Measurements from ENCODE around the gene HS3ST5.

DNA sequence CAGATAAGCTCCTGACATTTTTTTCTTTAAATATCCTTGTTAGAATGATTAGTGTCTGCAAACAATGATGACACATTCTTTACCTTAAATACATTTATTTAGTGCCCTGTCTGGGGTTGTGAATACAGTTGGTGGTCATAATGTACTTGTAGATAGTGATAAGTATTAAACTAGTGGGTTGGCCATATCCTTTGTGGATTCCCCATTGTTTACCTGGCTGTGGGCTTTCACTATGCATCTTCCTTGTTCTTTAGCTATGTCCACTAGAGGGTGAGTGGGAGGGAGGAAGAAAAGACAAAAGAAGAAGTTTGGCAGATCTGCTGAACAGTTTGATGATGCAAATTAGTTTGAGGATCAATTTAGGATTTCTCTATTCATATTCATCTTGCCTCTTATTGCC is 15.7 kb downstream of the HS3ST5 start:
- no peak for TF ChIP-seq CTCF (IDR thresholded peaks at IDR 0.05)
- TF ChIP-seq POLR2A (IDR thresholded peaks at IDR 0.05): no peak
